ENCODE measurements around the gene TNNT3.
"Not testable (repeated sequence)": the region's sequence is repeated elsewhere in the genome, so short reads cannot be mapped to it uniquely, and the experiment has no call there.

Gene TNNT3

GRCh38 chr11:1882265-1883238 lies 37.0 kb upstream of the TNNT3 start:
- no peak overlapping the region for H2AFZ ChIP-seq (ENCODE audit: low read depth, low read length)
- H3K27ac ChIP-seq (ENCODE audit: low read length): no peak overlapping the region
- no peaks in the 10 kb centered on the region for H3K79me2 ChIP-seq (ENCODE audit: insufficient read depth, low read length)
- no peak overlapping the region for H3K9ac ChIP-seq (ENCODE audit: low read depth, low read length)
- no peaks in the 10 kb centered on the region for H3K9me3 ChIP-seq (ENCODE audit: insufficient read depth, low read length, severe bottlenecking)
- ATAC-seq (ENCODE audit: insufficient read depth, low read depth) (peak; percentile 98), DNase-seq (peak; percentile 82)
- no peak overlapping the region for H3K4me3 ChIP-seq (ENCODE audit: low read depth in 1 of 2, low read length in 2 of 2)
- TF ChIP-seq EZH2 (IDR thresholded peaks at IDR 0.05; ENCODE audit: borderline replicate concordance, low read depth, low read length, severe bottlenecking): no peak
- TF ChIP-seq, protein P1, sequence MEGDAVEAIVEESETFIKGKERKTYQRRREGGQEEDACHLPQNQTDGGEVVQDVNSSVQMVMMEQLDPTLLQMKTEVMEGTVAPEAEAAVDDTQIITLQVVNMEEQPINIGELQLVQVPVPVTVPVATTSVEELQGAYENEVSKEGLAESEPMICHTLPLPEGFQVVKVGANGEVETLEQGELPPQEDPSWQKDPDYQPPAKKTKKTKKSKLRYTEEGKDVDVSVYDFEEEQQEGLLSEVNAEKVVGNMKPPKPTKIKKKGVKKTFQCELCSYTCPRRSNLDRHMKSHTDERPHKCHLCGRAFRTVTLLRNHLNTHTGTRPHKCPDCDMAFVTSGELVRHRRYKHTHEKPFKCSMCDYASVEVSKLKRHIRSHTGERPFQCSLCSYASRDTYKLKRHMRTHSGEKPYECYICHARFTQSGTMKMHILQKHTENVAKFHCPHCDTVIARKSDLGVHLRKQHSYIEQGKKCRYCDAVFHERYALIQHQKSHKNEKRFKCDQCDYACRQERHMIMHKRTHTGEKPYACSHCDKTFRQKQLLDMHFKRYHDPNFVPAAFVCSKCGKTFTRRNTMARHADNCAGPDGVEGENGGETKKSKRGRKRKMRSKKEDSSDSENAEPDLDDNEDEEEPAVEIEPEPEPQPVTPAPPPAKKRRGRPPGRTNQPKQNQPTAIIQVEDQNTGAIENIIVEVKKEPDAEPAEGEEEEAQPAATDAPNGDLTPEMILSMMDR (IDR thresholded peaks at IDR 0.05; ENCODE audit: borderline replicate concordance, extremely low read depth, low read length, poor library complexity, severe bottlenecking): peak; percentile 95
- H3K4me2 ChIP-seq (ENCODE audit: insufficient read depth, low read length): no peak overlapping the region
- H3K27me3 ChIP-seq (ENCODE audit: insufficient read depth, low read length, poor library complexity): no peaks in the 10 kb centered on the region
- no peaks in the 10 kb centered on the region for H3K4me1 ChIP-seq (ENCODE audit: insufficient read depth, low read length)
- H4K20me1 ChIP-seq (ENCODE audit: insufficient read depth, low read length): no peaks in the 10 kb centered on the region
- no peaks in the 10 kb centered on the region for H3K36me3 ChIP-seq (ENCODE audit: insufficient read depth, low read length)

DNA sequence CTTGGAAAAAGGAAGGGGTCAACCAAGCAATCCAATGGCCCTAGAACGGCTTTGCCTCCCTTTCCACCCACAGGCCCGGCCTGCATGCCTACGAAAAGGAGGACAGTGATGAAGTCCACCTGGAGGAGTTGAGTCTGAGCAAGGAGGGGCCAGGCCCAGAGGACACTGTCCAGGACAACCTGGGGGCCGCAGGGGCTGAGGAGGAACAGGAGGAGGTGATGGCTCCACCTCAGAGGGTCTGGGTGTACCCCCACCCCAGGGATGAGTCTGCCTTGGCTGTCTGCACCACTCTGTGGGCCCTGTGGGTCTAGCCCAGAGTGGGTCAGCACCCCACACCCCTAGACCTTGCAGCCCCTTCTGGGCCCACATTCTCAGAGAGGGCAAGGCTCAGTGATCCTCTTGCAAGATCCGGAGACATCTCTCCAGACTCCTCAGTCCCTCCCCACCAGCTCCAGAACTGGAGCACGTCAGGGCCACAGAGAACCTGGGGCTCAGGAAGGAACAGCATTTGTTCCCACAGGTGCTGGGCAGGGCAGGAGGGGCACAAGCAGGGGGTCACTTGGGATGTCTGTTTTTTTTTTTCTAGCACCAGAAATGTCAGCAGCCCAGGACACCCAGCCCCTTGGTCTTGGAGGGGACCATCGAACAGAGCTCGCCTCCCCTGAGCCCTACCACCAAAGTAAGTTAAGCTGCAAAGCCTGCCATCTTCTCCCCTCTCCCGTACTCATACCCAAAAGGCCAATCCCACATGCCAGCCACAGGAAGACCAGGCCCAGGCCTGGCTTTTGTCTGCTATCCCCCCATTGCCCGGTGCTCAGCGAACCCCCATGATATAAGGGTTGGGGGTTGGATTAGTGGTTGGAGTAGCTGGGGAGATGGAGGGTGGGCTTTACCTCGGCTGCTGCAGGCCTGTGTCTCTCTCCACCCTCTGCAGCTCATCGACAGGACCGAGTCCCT lies 35.9 kb upstream of the TNNT3 start:
- no peak overlapping the region for H3K4me2 ChIP-seq (ENCODE audit: insufficient read depth, low read length)
- no peak overlapping the region for H3K9ac ChIP-seq (ENCODE audit: low read depth, low read length)
- H3K36me3 ChIP-seq (ENCODE audit: insufficient read depth, low read length): no peaks in the 10 kb centered on the region
- H3K9me3 ChIP-seq (ENCODE audit: insufficient read depth, low read length, severe bottlenecking): no peaks in the 10 kb centered on the region
- peaks cover 10% of the 10 kb centered on the region for H3K4me1 ChIP-seq (ENCODE audit: insufficient read depth, low read length)
- TF ChIP-seq, protein P1 (IDR thresholded peaks at IDR 0.05; ENCODE audit: borderline replicate concordance, extremely low read depth, low read length, poor library complexity, severe bottlenecking): no peak
- no peak for TF ChIP-seq EZH2 (IDR thresholded peaks at IDR 0.05; ENCODE audit: borderline replicate concordance, low read depth, low read length, severe bottlenecking)
- no peaks in the 10 kb centered on the region for H3K27me3 ChIP-seq (ENCODE audit: insufficient read depth, low read length, poor library complexity)
- H3K79me2 ChIP-seq (ENCODE audit: insufficient read depth, low read length): no peaks in the 10 kb centered on the region
- no peak for ATAC-seq (ENCODE audit: insufficient read depth, low read depth)
- DNase-seq: no peak
- H3K27ac ChIP-seq (ENCODE audit: low read length): no peak overlapping the region
- no peak overlapping the region for H3K4me3 ChIP-seq (ENCODE audit: low read depth in 1 of 2, low read length in 2 of 2)
- no peak overlapping the region for H2AFZ ChIP-seq (ENCODE audit: low read depth, low read length)
- H4K20me1 ChIP-seq (ENCODE audit: insufficient read depth, low read length): no peaks in the 10 kb centered on the region

GRCh38 chr11:1884303-1884700 lies 35.2 kb upstream of the TNNT3 start:
- H3K9me3 ChIP-seq (ENCODE audit: insufficient read depth, low read length, severe bottlenecking): no peaks in the 10 kb centered on the region
- DNase-seq: no peak
- TF ChIP-seq EZH2 (IDR thresholded peaks at IDR 0.05; ENCODE audit: borderline replicate concordance, low read depth, low read length, severe bottlenecking): no peak
- TF ChIP-seq, protein P1 (IDR thresholded peaks at IDR 0.05; ENCODE audit: borderline replicate concordance, extremely low read depth, low read length, poor library complexity, severe bottlenecking): no peak
- H2AFZ ChIP-seq (ENCODE audit: low read depth, low read length): no peak overlapping the region
- H3K27ac ChIP-seq (ENCODE audit: low read length): no peak overlapping the region
- H3K27me3 ChIP-seq (ENCODE audit: insufficient read depth, low read length, poor library complexity): no peaks in the 10 kb centered on the region
- H4K20me1 ChIP-seq (ENCODE audit: insufficient read depth, low read length): no peaks in the 10 kb centered on the region
- H3K4me2 ChIP-seq (ENCODE audit: insufficient read depth, low read length): no peak overlapping the region
- H3K36me3 ChIP-seq (ENCODE audit: insufficient read depth, low read length): no peaks in the 10 kb centered on the region
- H3K4me3 ChIP-seq (ENCODE audit: low read depth in 1 of 2, low read length in 2 of 2): no peak overlapping the region
- H3K9ac ChIP-seq (ENCODE audit: low read depth, low read length): no peak overlapping the region
- no peak for ATAC-seq (ENCODE audit: insufficient read depth, low read depth)
- peaks cover 17% of the 10 kb centered on the region for H3K4me1 ChIP-seq (ENCODE audit: insufficient read depth, low read length)
- no peaks in the 10 kb centered on the region for H3K79me2 ChIP-seq (ENCODE audit: insufficient read depth, low read length)

DNA sequence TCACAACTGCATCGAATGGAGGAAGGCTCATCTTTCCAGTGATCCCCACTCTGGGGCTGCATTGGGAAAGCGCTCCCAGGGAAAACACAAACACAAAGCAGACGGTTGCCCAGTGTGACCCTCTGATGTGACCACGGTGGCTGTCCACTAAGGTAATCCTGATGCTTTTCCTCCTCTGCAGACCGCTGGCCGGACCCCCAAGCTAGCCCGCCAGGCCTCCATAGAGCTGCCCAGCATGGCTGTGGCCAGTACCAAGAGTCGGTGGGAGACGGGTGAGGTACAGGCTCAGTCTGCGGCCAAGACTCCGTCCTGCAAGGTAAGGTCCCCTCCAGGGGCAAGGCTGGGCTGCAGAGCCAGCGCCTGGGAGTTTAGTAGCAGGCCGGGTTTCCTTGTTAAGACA lies 33.0 kb upstream of the TNNT3 start:
- not testable (repeated sequence) for ATAC-seq (ENCODE audit: insufficient read depth, low read depth); DNase-seq; H3K27me3 ChIP-seq (ENCODE audit: insufficient read depth, low read length, poor library complexity); H3K36me3 ChIP-seq (ENCODE audit: insufficient read depth, low read length); H3K9ac ChIP-seq (ENCODE audit: low read depth, low read length); H3K27ac ChIP-seq (ENCODE audit: low read length); H4K20me1 ChIP-seq (ENCODE audit: insufficient read depth, low read length); H3K4me2 ChIP-seq (ENCODE audit: insufficient read depth, low read length); H2AFZ ChIP-seq (ENCODE audit: low read depth, low read length); H3K79me2 ChIP-seq (ENCODE audit: insufficient read depth, low read length); H3K9me3 ChIP-seq (ENCODE audit: insufficient read depth, low read length, severe bottlenecking); H3K4me3 ChIP-seq (ENCODE audit: low read depth in 1 of 2, low read length in 2 of 2)
- peaks cover 39% of the 10 kb centered on the region for H3K4me1 ChIP-seq (ENCODE audit: insufficient read depth, low read length)

Measured in DND-41 (cell line).